ENCODE measurements around the gene SYNJ1.

Gene SYNJ1

DNA sequence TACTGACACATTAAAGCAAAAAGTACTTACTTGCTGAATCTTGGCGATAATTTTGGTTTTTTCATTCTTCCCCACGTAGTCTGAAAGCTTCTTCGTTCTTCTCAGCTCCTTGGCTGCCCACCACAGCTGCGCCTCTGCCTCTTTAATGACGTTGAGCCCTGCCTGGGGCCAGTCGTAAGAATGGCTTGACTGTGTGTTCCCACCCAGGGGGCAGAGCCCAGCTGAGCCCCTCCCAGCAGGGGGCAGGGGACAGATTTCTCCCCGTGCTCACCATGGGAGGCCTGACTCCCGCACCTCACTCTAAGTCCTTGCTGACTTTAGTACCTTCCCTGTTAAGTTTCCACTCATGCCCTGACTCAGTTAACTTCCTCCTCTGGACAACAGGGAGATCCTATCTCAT lies 124.7 kb downstream of the SYNJ1 start:
- TF ChIP-seq, protein P1, sequence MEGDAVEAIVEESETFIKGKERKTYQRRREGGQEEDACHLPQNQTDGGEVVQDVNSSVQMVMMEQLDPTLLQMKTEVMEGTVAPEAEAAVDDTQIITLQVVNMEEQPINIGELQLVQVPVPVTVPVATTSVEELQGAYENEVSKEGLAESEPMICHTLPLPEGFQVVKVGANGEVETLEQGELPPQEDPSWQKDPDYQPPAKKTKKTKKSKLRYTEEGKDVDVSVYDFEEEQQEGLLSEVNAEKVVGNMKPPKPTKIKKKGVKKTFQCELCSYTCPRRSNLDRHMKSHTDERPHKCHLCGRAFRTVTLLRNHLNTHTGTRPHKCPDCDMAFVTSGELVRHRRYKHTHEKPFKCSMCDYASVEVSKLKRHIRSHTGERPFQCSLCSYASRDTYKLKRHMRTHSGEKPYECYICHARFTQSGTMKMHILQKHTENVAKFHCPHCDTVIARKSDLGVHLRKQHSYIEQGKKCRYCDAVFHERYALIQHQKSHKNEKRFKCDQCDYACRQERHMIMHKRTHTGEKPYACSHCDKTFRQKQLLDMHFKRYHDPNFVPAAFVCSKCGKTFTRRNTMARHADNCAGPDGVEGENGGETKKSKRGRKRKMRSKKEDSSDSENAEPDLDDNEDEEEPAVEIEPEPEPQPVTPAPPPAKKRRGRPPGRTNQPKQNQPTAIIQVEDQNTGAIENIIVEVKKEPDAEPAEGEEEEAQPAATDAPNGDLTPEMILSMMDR (IDR thresholded peaks at IDR 0.05; ENCODE audit: insufficient read depth, low read depth, low read length, missing control alignments), result no peak
- no peak overlapping the region for H3K4me3 ChIP-seq (ENCODE audit: low read depth, low read length)
- no peak for DNase-seq (ENCODE audit: low read depth)

DNA sequence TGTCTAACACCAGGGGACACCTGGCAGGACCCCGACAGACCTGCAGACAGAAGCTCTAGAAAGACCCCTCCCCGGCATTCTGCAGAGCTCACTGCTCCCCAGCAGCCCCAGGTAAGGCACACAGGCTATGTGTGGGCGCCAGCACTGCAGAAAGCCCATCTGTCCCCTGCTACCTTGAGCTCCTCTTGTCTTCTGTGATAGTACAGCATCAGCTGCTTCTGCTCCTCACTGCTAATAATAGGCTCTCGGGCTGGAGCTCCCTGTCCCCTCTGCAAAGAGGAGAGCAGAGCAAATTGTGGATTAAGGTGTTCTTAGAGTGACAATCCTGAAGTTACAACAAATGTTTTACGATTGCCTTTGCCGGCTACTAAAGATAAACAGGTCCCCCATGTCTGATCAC lies 125.7 kb downstream of the SYNJ1 start:
- DNase-seq (ENCODE audit: low read depth), result no peak
- TF ChIP-seq, protein P1 (IDR thresholded peaks at IDR 0.05; ENCODE audit: insufficient read depth, low read depth, low read length, missing control alignments), result no peak
- no peak overlapping the region for H3K4me3 ChIP-seq (ENCODE audit: low read depth, low read length)

DNA sequence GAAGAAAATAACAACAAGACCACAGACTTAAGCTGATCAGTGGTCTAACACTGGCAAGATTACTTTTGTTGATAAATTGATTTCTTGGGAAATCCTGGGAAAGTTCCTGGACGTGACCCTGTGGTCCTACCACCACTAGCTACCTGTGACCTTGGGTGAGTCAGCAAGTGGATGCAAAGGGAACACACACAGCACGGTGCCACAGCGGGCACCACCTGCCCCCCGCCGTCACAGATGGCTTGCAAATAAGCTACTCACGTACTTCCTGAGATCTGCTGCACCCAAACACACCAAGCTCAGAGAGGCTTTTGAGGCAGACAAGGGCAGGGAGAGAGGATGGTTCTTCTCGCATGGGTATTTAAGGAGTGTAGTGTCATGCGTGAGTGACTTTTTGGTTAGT lies 128.3 kb downstream of the SYNJ1 start:
- no peak for DNase-seq (ENCODE audit: low read depth)
- no peak overlapping the region for H3K4me3 ChIP-seq (ENCODE audit: low read depth, low read length)
- TF ChIP-seq, protein P1 (IDR thresholded peaks at IDR 0.05; ENCODE audit: insufficient read depth, low read depth, low read length, missing control alignments), result no peak

DNA sequence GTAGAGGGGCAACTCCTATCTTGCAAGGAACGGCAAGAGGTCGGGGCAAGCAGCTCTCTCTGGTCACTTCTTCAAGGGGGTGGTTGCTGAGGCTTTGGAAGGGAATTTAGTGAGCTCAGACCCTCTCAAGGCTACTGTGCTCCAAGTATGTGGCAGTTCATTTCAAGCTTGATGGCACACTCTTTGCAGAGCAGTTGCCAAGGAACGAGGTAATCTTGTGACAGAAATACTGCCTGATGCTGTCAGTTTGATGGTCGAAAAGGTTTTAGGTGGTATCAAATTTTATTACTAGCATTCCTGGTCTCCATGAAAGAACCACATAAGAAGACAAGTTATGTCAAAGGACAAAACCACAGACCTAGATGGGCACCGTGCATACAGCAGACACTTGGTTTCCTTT lies 128.7 kb downstream of the SYNJ1 start:
- DNase-seq (ENCODE audit: low read depth), result no peak
- TF ChIP-seq, protein P1 (IDR thresholded peaks at IDR 0.05; ENCODE audit: insufficient read depth, low read depth, low read length, missing control alignments), result no peak
- no peak overlapping the region for H3K4me3 ChIP-seq (ENCODE audit: low read depth, low read length)

DNA sequence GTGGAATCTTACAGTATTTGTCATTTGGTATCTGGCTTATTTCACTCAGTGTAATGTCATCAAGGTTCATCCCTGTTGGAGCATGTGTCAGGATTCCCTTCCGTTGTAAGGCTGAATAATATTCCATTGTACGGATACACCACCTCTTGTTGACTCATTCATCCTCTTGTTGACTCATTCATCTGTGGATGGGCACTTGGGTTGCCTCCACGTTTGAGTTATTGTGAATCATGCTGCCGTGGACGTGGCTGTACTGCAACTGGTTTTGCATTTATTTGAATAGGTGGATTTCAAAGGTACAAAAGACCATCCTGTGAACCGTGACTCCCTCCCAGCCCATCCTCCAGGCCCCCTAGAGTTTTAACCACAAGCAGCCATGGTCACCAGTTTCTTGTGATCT lies 130.6 kb downstream of the SYNJ1 start:
- no peak for DNase-seq (ENCODE audit: low read depth)
- no peak overlapping the region for H3K4me3 ChIP-seq (ENCODE audit: low read depth, low read length)
- TF ChIP-seq, protein P1 (IDR thresholded peaks at IDR 0.05; ENCODE audit: insufficient read depth, low read depth, low read length, missing control alignments), result no peak

DNA sequence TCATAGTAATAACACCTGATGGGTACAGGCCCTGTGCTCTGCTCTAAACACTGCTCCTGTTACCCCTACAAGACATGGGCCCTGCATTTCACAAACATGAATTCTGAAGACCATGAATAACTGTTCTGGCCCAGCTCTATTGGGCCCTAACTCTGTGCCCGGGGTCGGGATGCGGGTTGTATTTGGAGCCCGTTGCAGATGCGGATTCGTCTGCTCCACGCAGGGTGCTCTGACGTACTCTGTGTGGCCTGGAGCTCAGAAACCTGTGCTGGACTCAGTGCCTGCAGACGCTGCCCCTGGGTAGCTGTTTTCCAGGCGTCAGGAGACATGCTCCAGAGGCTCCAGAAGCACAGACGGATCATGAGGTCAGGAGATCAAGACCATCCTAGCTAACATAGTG lies 132.4 kb downstream of the SYNJ1 start:
- TF ChIP-seq, protein P1 (IDR thresholded peaks at IDR 0.05; ENCODE audit: insufficient read depth, low read depth, low read length, missing control alignments), result no peak
- DNase-seq (ENCODE audit: low read depth), result no peak
- no peak overlapping the region for H3K4me3 ChIP-seq (ENCODE audit: low read depth, low read length)

DNA sequence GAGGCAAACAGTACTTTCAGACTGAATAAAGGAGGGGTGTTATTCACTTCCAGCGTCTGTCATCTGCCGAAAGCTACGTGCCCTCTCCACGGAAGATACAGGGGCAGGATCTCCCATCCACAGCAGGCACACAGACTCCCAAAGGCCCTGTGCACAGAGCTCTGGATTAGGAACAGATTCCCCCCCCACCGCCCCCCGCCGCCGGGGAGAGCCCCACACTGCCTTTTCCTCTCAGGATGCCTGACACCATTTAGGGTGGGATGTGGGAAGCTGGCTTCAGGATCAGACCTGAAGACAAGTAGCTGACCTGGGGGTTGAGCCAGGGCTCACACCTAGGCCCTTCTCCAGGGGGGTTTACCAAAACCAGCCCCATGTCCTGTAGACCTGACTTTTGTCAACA lies 134.1 kb downstream of the SYNJ1 start:
- DNase-seq (ENCODE audit: low read depth), result no peak
- TF ChIP-seq, protein P1 (IDR thresholded peaks at IDR 0.05; ENCODE audit: insufficient read depth, low read depth, low read length, missing control alignments), result no peak
- H3K4me3 ChIP-seq (ENCODE audit: low read depth, low read length), result no peak overlapping the region
